Stimulated activated naive CD8-positive, alpha-beta T cell treated with anti-CD3 and anti-CD28 coated beads, Interleukin-15, Interleukin-2, amounts not matched to agents 100 U/mL and 50 U/mL, for 24 hours (primary cell): ENCODE measurements around the gene SLC9A3.

Experiments
- ATAC-seq: fragments of 150-1000 bp; cut with Tn5 transposase; one replicate; pipeline ENCODE4 v1.10.0; 2021
- DNase-seq: peaks from one replicate; pipeline ENCODE4 v3.0.0; 2021

Gene SLC9A3

DNA sequence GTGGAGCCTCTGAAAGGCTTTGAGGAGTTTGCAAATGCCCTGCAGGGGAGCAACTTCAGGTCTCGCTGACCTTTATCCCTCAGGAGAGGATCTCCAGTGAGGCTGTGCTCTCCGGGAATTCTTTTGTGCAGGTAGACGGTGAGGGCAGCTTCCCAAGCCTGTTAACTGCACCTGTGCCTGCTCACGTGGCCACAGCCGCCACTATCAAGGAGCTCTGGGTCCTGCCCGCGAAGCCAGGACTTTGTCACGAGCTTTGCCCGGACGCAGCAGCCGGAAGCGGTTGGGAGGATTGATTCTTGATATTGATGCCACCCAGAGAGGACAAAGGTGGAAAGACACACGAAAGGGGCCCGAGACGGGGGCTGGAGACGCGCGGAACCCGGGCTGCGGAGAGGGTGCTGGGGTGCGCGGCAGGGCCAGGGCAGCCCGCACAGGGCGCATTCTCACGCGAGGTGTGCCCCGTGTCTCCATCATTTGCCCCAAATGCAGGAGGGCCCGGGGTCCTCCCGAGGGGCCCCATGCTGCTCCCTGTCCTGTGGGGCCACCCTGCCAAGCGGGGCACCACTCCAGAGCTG lies 18.2 kb downstream of the SLC9A3 start:
- ATAC-seq: no peak
- DNase-seq: no peak

DNA sequence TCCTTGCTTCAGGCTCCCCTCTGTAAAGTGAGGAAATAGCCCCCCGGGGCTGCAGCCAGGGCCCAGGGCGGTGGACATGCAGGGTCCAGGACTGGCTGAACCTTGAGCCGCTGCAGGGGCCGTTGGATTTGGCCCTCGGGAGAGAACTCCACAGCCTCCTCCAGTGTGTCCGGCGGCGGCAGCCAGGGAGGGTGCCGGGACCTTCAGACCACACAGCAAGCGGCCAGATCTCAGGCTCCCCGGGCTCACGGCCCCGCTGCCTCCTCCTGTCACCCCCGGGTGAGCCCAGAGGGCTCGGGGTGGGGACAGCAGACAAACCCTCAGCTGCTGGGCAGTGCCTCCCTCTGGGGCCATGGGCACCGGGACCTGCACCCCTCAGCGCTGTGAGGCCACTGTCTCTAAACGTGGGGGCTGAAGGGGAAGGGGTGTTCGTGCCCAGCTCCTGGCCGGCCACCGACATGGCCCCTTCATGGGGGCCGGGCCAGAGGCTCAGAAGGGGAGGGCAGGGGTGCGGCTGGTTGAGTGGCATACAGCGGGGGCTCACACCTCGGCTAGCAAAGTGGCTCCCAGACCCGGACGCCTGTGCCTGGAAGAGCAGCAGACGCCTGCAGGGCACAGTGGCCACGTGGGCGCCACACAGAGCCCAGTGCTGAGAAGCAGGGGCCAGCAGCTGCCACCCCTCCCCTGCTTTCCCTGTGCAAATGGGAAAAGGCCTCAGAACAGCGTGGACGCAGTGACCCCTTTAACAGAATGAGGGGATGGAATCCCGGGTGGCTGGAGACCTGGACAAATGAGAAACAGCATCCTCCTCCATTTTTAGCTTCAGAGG lies 19.7 kb downstream of the SLC9A3 start:
- no peak for ATAC-seq
- DNase-seq: no peak

DNA sequence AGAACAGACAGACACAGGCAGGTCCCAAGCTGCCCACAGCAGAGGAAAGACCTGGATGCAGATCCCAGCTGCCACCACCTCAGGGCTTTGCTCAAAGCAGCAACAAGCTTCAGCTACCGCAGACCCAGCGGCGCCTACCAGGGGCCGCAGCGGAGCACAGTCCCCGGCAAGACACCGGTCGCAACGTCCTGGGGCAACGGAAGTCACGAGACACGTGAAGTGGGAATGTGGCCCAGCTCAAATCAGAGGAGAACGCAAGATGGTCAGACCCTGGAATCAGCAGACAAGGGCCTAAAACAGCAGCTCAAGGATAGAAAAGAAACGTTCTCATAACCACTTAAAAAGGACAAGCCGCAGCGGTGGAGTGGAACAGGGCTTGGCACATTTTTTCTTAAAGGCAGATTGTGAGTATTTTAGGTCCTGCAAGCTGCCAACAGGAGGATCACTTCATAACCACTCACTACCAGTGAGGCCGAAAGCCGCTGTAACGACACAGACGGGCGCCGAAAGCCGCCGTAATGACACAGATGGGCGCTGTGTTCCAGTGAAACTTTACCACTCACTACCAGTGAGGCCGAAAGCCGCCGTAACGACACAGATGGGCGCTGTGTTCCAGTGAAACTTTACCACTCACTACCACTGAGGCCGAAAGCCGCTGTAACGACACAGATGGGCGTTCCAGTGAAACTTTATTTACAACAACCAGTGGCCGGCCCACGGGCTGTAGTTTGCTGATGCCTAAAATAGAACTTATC lies 21.7 kb downstream of the SLC9A3 start:
- DNase-seq: no peak
- no peak for ATAC-seq

DNA sequence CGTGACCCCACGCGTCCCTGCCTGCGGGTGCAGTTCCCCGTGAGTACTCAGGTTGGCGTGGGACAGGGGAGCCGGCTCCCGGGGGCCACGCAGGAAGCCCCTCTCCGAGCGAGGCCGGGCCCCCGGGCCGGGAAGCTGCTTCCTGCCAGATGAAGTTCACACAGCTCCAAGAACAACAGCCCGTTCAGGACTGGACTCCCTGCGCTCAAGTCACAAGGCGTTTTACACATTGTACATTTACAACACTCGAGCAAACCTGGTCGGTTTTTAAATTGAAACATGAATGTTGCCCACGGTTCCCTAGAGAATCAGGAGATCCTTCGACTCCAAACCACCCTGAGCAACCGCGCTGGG lies 22.4 kb downstream of the SLC9A3 start:
- ATAC-seq: no peak
- DNase-seq: no peak

DNA sequence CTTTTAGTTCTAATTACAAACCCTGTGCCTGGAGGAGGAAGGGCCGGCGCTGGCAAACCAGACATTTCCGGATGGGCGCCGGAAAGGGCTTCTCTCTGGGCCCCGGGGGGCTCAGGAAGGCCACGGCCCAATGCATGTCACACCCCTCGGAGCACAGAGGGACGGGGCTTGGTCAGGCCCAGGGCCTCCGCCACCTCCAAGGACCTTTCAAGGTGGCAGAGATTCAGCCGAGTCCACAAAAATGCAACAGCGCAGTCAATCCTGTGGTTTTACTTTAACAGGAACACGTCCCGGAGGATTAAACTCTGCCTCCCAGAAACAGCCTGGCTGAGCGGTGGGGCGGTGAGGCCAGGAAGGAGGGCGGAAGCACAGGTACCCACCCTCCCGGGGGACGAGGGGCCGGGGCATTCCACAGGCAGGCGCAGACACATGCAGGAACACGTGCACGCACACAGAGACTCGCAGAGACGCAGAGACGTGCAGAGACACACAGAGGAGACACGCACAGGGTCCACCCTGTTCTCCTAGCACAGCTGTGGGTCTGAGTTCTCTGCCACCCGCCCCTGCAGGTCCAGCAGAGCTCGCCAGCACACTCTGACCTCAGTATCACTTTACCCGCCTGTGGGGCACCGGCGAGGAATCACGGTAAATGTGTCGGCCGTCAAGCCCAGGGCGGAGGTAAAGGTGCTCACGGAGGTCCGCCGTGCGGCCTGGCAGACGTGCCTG lies 23.0 kb downstream of the SLC9A3 start:
- ATAC-seq: no peak
- DNase-seq: no peak

DNA sequence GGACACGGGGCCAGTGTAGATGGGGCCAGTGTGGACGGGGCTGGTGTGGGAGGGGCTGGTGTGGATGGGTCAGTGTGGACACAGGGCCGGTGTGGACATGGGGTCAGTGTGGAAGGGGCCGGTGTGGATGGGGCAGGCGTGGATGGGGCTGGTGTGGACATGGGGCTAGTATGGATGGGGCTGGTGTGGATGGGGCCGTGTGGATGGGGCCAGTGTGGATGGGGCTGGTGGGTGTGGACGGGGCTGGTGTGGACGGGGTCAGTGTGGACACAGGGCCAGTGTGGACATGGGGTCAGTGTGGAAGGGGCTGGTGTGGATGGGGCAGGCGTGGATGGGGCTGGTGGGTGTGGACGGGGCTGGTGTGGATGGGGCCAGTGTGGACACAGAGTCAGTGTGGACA lies 23.8 kb downstream of the SLC9A3 start:
- ATAC-seq (no peak), DNase-seq (no peak)

DNA sequence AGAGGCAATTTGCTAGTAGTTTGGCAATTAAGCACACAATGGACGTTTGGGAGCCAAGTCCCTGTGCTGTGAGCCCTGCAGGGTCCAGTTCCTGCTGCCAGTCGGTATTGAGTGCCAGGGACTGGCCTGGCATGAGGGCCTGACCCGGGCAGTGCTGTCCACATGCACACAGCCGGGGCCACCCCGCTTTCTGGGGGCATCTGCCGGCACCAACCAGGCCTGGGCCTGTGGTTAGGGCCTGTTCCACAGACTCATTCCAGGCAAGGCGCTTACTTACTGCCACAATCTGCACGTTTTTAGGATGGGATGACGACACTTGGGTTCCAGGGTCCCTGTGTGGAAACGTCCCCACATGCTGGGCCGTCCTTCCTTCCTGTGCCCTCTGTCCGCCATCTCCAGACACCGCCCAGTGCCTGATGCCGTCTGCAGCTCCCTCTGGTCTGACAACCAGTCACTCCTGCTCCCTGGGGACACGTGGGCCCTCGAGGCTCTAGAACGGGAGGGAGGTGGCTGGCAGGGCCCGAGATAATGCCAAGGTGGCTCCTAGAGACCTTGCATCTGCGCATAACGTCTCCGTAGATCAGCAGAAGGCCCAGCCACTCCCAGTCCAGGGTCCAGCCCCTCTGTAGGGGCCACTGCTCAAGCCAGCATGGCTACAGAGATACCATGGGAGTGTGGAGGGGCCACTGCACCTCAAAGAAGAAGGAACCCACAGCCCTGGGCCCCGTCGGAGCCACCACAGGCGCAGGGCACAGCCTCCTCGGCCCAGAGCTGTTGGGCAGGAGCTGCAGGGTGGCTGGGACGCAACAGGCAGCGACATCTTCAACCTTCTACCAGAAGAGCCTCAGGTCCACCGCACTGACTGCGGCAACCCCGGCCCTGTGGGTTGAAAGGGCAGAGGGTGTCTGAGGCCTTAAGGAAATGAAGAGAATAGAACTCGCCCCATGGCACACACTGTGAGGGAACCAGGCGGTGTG lies 24.7 kb downstream of the SLC9A3 start:
- ATAC-seq (no peak), DNase-seq (no peak)

DNA sequence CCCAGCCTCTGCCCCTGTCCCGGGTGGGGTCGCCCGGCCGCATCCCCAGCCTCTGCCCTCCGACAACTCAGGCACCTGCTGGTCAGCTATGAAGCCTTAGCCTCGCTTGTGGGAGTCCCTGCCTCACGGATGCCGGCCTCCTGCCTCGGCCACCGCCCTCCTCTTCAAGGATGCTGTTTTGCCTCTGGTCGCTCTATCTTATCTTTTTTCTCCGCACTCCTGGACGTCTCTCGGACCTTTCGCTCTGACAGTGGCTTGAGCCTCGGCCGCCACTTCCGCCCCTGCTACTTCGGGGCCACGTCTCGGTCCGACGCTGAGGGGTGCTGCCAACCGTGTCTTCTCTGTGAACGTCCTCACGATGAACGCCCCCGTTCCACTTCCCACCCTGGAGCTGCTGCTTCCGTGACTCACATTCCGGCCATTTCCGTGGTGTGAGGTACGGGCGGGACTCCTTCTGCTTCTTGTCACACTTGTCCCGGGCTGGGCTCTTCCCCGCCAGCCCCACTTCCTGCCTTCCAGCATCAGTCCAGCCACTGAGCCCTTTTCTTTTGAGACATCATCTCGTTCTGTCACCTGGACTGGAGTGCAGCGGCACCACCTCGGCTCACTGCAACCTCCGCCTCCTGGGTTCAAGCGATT lies 26.3 kb downstream of the SLC9A3 start:
- DNase-seq (no peak), ATAC-seq (no peak)

DNA sequence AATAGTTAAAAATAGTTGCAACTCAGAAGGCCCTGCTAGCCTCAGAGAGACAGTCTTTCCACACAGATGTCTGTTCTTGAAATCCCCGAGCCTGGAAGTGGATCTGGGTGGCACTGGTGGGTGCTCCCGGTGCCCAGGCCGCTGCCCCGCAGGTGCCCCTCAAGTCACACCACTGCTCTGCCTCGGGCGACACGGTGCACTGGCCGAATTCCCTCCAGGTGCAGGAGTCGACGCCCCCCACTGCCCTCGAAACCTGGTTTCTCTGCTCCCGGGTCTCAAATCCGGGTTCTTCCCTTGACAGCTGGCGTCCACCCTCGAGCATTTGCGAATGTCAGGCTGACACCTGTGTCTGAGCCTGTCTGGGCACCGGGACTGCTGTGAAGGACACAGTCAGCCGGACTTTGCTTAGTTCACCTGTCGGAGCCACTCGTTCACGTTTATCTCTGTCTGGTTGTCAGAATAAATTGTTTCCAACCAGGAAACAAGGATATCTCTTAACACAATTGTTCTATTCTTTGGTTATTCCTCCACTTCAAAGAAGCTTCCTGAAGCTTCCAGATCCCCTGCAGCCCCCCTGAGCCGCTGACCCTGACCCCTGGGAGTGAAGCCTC lies 27.1 kb downstream of the SLC9A3 start:
- no peak for DNase-seq
- ATAC-seq: no peak

DNA sequence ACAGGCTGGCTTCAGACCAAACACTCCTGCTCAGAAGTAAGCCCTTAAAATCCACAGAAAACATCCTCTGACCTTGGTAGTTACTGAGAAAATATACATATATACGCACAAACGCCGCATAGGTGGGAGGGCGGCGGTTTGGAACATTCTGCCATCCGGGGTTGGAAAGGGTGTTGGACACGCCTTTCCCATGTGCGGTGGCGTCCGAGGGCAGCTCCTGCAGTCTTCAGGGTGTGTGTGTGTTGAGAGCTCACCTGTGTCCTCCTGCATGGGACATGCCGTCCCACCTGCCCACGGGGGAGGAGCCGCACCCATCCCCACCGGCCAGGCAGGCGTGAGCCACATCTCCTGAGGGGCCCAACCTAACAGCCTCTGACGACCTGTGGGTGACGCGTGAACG lies 28.2 kb downstream of the SLC9A3 start:
- no peak for ATAC-seq

DNA sequence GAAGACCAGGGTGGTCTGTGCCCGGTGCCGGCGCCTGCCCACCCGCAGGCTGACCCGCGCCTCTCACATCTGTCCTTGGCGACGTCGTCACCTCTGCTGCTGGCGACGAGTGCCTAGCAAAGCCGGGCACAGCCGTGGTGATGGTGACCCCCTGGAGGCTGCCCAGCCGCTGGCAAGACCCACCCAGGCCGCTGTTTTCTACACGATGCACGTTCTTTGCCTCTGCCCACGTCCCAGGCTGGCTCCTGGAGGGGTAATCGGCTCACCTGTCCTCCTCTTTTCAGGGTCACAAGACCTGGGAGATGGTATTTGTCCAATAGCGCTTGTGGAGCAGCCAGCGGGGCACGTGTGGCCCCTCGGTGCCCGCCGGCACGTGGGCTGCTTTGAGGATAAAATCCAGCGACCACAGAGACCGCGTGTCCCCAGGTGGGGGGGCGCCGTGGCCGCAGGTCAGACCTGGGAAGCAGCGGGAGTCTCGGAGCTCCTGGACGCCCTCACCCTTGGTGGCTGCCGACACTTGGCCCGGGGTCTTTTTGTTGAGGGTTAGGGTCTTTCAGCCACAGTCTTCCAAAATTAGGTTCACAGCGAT lies 29.5 kb downstream of the SLC9A3 start:
- DNase-seq (no peak), ATAC-seq (no peak)

More for the DNA sequence above, 28.2 kb downstream of the SLC9A3 start:
- no peak for DNase-seq

DNA sequence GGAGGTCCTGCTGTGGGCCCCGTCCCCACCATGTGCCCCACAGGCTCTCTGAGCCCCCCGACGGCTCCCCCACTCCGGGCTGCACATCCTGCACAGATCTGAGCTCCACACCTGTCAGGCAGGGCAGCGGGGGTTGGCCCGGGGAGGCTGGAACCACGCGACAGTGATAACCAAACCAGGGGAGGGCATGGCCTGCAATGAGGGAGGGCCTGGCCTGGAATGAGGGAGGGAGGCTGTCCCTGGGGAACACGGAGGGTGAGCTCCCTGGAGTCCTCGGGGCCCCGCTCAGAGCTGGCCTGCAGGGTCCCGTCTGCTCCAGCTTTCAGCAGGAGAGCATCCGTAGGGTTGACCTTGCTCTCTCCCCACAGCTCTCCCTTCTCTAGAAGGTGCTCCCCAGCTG lies 30.5 kb downstream of the SLC9A3 start:
- no peak for DNase-seq
- no peak for ATAC-seq

DNA sequence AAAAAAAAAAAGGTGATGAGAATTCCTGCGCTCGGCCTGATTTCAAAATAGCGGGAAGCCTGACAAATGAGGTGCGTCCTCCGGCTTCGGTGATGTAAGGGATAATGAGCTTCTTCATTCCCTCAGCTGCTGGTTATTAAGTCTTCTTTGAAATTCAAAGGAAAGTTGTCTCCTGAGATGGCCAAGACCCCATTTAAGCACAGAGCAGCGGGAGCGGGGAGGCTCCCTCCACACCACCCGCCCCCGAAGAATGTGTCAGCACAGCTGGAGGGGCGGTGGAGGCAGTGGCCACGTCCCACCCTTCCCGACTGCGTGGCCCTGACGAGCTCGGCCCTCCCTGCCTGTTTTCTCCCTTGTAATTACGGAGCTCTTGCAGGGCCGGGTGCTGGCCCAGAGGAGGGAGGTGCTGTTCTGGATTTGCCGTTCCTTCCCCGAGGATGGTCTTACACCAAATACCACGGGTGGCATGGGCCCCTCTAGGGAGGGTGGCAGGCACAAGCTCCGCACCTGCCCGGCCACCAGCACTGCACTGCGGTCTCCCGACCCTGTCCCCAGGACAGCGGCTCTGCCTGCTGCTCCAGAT lies 31.0 kb downstream of the SLC9A3 start:
- DNase-seq (no peak), ATAC-seq (no peak)

DNA sequence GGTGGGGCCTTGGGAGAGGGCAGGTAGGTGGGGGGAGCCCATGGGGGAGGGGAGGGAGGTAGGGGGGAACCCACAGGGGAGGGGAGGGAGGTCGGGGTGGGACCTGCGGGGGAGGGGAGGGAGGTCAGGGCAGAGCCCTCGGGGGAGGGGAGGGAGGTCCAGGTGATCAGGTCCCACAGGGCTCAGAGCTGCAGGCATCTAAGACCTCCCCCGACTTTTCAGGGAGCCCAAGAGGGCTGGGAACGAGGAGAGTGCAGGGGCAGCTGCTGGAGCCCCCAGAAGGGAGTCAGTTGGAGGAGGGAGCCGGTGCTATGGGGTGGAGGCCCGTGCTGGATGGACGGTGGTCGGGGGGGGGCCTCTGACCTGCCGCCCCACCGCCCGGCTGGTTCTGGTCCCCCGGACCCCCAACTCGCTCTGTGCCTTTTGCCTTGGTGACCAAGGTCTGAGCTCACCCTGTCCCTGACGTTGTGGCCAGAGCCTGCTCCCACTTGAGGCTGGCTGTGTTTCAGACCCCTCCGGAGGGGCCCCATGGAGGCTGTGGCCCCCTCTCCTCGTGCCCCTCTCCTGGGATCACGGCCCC lies 31.8 kb downstream of the SLC9A3 start:
- DNase-seq (no peak), ATAC-seq (no peak)

DNA sequence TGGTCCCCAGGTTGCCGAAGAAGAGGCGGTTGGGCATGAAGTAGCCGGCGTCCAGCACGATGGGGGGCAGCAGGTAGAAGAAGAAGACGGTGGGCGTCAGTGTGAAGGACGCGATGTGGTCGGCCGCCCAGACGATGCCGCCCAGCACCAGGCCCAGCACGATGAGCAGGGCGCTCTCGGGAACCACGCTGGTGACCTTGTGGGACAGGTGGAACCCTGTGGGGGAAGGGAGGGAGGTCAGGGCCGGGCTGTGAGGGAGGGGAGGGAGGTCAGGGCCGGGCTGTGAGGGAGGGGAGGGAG lies 32.4 kb downstream of the SLC9A3 start:
- no peak for ATAC-seq
- no peak for DNase-seq

DNA sequence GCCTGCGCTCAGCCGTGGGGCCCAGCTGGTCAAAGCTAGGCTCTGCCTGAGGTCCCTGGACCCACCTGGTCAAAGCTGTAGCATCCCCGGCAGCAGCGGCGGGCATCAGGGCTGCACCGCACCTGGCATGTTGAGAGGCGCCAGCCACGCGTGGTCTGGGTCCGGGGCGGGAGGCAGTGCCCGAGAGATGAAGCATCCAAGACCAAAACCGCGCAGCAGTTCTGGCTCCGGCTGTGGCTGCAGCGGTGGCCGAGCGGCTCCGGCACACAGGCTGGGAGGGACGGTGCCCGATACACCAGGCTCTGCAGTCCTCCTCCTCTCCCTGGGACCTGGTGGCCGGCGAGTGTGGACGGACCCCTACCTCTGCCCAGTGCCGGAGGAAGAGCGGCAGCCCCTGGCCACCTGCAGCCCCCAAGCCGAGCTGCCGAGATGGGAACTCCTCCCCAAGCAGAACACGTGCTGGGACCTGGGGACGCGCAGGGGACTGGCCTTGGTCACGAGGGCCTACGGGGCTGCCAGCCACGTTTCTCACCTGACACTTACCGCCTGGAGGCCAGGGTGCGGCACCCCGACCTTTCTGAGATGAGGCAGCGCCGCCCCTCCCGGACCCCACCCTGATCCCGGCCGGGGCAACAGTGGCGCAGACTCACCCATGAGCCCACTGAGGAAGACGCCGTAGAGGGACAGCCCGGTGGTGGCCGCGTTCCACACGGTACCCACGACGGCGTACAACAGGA lies 33.0 kb downstream of the SLC9A3 start:
- no peak for ATAC-seq

DNA sequence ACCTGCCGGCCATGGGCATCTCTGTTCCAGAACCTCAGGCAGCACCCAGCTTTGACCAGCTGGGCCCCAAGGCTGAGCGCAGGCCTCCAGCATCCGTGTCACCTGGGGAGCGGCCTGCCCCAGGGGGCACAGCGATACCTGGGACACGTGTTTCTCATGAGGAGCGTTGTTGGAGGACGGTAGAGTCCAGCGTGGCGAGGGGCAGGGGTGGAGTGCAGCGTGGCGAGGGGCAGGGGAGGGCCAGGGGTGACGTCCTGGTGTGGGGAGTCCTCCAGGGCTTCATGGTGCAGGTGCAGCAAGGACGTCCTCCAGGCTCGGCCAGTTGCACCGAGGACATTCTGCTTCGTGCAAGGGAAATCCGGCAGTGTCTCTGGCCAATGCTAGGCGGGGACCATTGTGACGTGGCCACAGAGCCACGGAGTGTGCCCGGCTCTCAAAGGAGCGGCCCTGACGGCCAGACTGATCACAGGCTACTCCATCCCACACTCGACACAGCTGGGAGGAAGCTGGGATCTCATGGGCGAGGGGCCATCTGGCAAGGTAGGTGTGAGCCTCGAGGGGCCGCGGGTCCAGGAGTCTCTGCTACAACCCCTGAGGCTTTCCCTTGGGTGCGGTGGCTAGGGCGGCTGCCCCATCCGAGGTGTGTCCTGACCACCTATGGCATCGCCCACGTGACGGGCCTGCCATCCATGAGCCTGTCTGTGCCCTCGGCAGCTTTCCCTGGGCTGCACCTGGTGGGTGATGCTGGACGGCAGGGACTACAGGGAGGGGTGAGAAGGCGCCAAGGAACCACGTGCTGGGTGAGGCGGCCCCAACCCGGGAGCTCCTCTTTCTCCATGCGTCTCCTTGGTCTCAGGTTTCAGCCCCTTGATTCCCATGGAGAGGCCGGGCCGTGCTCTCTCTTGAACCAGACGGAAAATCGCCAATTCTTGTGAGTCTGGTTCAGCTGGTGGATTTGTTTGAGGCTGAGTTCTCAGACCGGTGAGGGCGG lies 33.8 kb downstream of the SLC9A3 start:
- no peak for DNase-seq
- no peak for ATAC-seq

More for the DNA sequence above, 33.0 kb downstream of the SLC9A3 start:
- no peak for DNase-seq

DNA sequence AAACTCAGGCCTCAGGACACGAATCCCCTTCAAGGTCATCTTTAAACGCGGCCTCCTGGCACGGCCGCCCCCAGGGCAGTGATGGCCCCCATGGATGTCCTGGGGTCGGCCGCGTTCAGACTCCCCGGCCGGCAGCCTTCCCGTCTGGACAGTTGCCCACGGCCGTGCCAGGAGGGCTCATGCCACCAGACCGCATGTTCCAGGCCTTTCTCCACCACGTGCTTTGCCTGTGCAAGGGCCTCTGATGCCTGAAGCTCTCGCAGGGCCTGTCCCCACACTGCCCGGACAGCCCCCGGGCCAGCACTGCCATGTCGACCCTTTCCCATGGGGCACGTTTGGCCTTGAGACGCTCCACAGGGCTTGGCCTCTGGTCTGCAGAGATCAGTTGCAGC lies 34.6 kb downstream of the SLC9A3 start:
- DNase-seq (no peak), ATAC-seq (no peak)
